ACC112 (cell line): ENCODE measurements around the gene FLNC.
A peak's percentile ranks its signal among the peaks of the same experiment; 100 is the strongest.

Experiments
- H2AFZ ChIP-seq: fragments of 200-600 bp; sonication (generic); one replicate; pipeline ENCODE4 v1.6.0; 2017; ENCODE audit warnings: antibody characterized with exemption, low read length; ENCODE audit not compliant: unreplicated experiment
- H3K27ac ChIP-seq: fragments of 200-600 bp; sonication (generic); 2 replicates; pipeline ENCODE4 v1.5.1; 2014; ENCODE audit warnings: low read depth, mild to moderate bottlenecking, antibody characterized with exemption, low read length, moderate library complexity
- H3K27me3 ChIP-seq: fragments of 200-600 bp; sonication (generic); 2 replicates; pipeline ENCODE4 v1.6.1; 2014; ENCODE audit warnings: mild to moderate bottlenecking, antibody characterized with exemption, low read length, moderate library complexity, mixed read lengths; ENCODE audit not compliant: insufficient read depth
- H3K36me3 ChIP-seq: fragments of 200-600 bp; sonication (generic); 2 replicates; pipeline ENCODE4 v1.6.1; 2016; ENCODE audit warnings: mild to moderate bottlenecking, antibody characterized with exemption, low read length, moderate library complexity, mixed read lengths; ENCODE audit not compliant: insufficient read depth
- H3K4me1 ChIP-seq: fragments of 200-600 bp; sonication (generic); one replicate; pipeline ENCODE4 v1.6.1; 2016; ENCODE audit warnings: low read length, mixed read lengths; ENCODE audit not compliant: insufficient read depth, unreplicated experiment, control insufficient read depth
- H3K4me3 ChIP-seq: fragments of 200-600 bp; sonication (generic); 2 replicates; pipeline ENCODE4 v1.5.1; 2014; ENCODE audit warnings: mild to moderate bottlenecking, low read depth, low read length
- H3K79me2 ChIP-seq: fragments of 200-600 bp; sonication (generic); one replicate; pipeline ENCODE4 v1.6.0; 2016; ENCODE audit warnings: low read length; ENCODE audit not compliant: control insufficient read depth, unreplicated experiment, insufficient read depth

Gene FLNC

DNA sequence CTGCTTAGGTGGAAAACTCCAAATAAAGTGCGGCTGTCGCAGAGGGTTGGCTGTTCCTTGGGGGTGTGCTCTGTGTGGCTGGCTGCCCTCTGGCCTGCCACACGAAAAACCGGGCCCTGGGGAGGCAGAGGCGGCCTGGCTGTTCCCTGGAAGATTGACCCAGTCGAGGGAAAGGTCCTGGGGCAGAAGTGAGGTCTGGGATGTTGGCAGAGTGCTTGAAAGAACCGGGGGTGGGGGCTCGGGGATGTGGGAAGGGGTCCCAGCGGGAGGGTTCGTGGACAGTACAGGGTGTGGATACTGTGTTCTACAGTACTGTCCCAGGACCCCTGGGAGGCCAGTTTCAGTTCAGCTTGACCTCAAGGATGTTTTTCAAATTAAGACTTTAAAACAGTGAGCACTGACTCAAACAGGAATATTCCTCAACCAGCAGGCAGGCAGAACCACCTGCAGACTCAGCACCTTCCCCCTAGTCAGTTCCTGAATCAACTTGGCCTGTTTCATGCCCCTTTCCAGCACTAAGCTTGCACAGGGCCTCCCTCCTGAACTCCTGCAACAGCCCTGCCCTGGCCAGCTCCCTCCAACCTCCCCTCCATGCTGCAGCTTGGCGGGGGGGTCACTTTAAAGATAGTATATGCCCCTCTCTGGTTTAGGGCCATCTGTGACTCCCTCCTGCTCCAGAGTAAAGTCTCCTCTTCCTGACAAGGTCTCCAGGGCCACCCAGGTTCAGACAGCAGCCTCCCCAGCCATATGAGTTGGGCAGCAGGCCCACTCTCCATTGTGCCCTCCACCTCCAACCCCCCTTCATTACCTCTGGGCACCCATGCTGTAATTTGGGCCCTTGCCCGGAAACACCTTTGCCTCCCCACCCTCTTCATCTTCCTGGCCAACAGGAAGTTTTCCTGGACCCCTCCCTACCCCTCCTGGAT, 29.3 kb downstream of the FLNC start:
- Histone ChIP-seq H3K4me3 (no peak overlapping the region), H3K36me3 (no peaks in the 10 kb centered on the region), H2AFZ (no peak overlapping the region), H3K27me3 (no peaks in the 10 kb centered on the region), H3K4me1 (peaks cover 6% of the 10 kb centered on the region), H3K79me2 (peaks cover 11% of the 10 kb centered on the region), H3K27ac (no peak overlapping the region)

DNA sequence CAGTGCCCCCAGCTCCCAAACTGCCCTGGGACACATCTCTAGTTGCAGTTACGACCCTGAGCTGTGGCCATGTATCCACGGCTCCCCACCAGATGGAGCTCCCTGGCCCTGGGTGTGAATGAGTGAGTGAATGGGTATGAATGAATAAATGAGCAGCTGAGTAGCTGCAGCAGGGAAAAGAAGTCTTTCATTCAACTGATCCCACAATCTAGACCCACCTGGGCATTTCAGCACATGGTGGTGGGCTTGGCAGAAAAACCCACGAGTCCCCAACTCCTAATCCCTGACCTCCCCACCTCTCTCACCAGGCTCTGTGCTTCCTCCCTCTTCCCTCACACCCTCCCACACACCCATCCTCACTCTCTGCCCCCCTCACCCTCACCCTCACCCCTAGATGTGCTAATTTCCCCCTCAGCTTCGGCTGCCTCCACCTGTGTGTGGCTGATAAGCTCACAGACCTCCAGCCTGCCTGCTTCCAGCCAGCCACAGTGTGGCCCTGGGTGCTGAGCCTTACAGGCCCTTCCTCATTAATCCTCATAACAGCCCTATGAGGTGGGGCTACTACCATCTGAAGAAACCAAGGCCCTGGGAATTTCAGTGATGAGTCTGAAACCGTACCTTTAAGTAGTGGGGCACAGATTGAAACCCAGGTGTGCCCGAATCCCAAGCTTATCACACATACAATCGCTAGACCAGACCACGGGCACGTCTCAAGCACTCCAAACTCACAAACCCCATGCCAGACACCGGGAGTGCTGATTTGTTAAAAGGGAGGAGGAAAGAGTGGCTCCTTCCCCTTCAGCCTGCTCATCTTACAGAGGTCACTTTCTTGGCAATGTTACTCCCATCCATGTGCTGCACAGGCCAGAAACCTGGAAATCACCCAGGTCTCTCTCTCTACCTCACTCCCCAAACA, 30.2 kb downstream of the FLNC start:
- Histone ChIP-seq H3K4me3 (no peak overlapping the region), H3K27me3 (no peaks in the 10 kb centered on the region), H2AFZ (no peak overlapping the region), H3K79me2 (peaks cover 11% of the 10 kb centered on the region), H3K4me1 (peaks cover 6% of the 10 kb centered on the region), H3K27ac (no peak overlapping the region), H3K36me3 (no peaks in the 10 kb centered on the region; the same call in 1 of the 2 replicates)

- peak overlapping the region; percentile 95 for H3K4me3 ChIP-seq
- peaks cover 11% of the 10 kb centered on the region for H3K79me2 ChIP-seq
- H3K27me3 ChIP-seq: no peaks in the 10 kb centered on the region
- no peak overlapping the region for H2AFZ ChIP-seq
- peaks cover 6% of the 10 kb centered on the region for H3K4me1 ChIP-seq
- H3K36me3 ChIP-seq: no peaks in the 10 kb centered on the region; the same call in 1 of the 2 replicates
- no peak overlapping the region for H3K27ac ChIP-seq
Measured at GRCh38 chr7:128861957-128862570, 31.9 kb downstream of the FLNC start.

DNA sequence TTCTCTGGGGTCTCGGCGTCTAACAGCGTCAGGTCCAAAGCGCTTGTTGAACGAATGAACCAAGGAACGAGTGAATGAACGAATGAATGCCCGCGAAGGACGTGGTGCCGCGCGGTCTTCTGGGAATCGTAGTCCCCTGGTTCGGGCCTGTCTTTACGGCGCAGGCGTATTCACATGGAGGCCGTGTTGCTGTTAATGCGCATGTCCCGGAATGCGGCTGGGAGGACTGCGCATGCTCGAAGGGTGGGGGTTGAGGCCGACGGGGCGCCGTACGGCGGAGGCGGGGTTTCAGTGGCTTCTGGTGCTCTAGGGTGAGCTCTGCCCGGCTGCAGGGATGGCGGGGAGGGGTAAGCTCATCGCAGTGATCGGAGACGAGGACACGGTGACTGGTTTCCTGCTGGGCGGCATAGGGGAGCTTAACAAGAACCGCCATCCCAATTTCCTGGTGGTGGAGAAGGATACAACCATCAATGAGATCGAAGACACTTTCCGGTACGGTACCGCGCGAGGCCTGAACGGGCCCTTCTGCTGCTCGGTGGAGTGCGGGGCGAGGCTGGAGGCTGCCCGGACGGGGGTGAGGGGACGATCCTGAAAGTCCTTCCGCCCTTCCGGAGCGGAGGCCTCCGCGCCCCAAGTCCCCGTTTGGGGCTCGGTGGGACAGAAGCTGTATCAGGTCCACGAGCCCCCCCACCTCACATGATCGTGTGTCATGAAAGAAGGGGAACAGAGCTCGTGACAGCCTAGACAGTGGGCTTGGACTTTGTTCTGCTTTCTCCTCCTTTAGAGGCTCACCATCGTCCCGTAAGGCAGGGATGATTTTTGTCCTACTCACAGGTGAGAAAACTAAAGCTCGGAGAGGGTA, 32.6 kb downstream of the FLNC start, which contains the start of gene ATP6V1F:
Gene ATP6V1F, plus strand, starts transcription at position 286 of the 862 bp plus-strand sequence. Its CDS starts 49 bp downstream, at position 335.
- peak within 1 kb of the TSS; percentile 39 for H2AFZ ChIP-seq
- H3K27ac ChIP-seq: peak within 1 kb of the TSS; percentile 68
- H3K4me3 ChIP-seq: peak within 1 kb of the TSS; percentile 95
- H3K79me2 ChIP-seq: peaks cover 11% of the 10 kb centered on the region
- H3K27me3 ChIP-seq: no peaks in the 10 kb centered on the region
- H3K4me1 ChIP-seq: peaks cover 6% of the 10 kb centered on the region
- no peaks in the 10 kb centered on the region; the same call in 1 of the 2 replicates for H3K36me3 ChIP-seq

GRCh38 chr7:128863433-128863989, 33.3 kb downstream of the FLNC start:
- Histone ChIP-seq H3K27me3 (no peaks in the 10 kb centered on the region), H3K4me3 (peak overlapping the region; percentile 95), H3K27ac (peak overlapping the region; percentile 68), H3K79me2 (peaks cover 11% of the 10 kb centered on the region), H3K4me1 (peaks cover 6% of the 10 kb centered on the region), H3K36me3 (no peaks in the 10 kb centered on the region; the same call in 1 of the 2 replicates), H2AFZ (peak overlapping the region; percentile 39)

GRCh38 chr7:128865303-128865702, 35.1 kb downstream of the FLNC start:
- H3K4me1 ChIP-seq: peaks cover 3% of the 10 kb centered on the region
- H3K27me3 ChIP-seq: peaks cover 8% of the 10 kb centered on the region
- H3K4me3 ChIP-seq: no peak overlapping the region
- H3K36me3 ChIP-seq: no peaks in the 10 kb centered on the region; the same call in 1 of the 2 replicates
- H3K79me2 ChIP-seq: peaks cover 11% of the 10 kb centered on the region
- H2AFZ ChIP-seq: no peak overlapping the region
- H3K27ac ChIP-seq: no peak overlapping the region

- peaks cover 10% of the 10 kb centered on the region for H3K27me3 ChIP-seq
- no peak overlapping the region for H2AFZ ChIP-seq
- no peak overlapping the region for H3K27ac ChIP-seq
- H3K4me1 ChIP-seq: peaks cover 3% of the 10 kb centered on the region
- no peaks in the 10 kb centered on the region; the same call in 1 of the 2 replicates for H3K36me3 ChIP-seq
- no peak overlapping the region for H3K4me3 ChIP-seq
- H3K79me2 ChIP-seq: peaks cover 11% of the 10 kb centered on the region
Measured at GRCh38 chr7:128865996-128866877, 36.0 kb downstream of the FLNC start.

- H3K4me3 ChIP-seq: no peak overlapping the region
- no peak overlapping the region for H2AFZ ChIP-seq
- H3K27me3 ChIP-seq: peaks cover 10% of the 10 kb centered on the region
- no peak overlapping the region for H3K27ac ChIP-seq
- peaks cover 11% of the 10 kb centered on the region for H3K79me2 ChIP-seq
- H3K36me3 ChIP-seq: no peaks in the 10 kb centered on the region; the same call in 1 of the 2 replicates
- H3K4me1 ChIP-seq: peaks cover 3% of the 10 kb centered on the region
Measured at GRCh38 chr7:128867241-128867640, 37.0 kb downstream of the FLNC start.
